ENCODE results near the gene SLIT3. TPM values are rescaled to one million over a fixed set of nuclear protein-coding genes. Genes with fewer than 3 reads are reported as not detected.

SLIT3 gene
- total RNA-seq, 1 donor from 2014 or later: 5.0 TPM

GRCh38 chr5:168962306-168962705, 338.6 kb downstream of the SLIT3 start:
- Histone ChIP-seq H3K4me3 (ENCODE audit: low read depth, low read length) (no peak overlapping the region), H3K36me3 (ENCODE audit: control insufficient read depth, insufficient read depth, low read length) (no peaks in the 10 kb centered on the region), H3K27me3 (ENCODE audit: control insufficient read depth, insufficient read depth, low read length) (peaks cover 2% of the 10 kb centered on the region)
- no peak for DNase-seq (ENCODE audit: low read depth)
- TF ChIP-seq CTCF (IDR thresholded peaks at IDR 0.05; ENCODE audit: insufficient read depth, low read length, poor library complexity, severe bottlenecking): no peak

GRCh38 chr5:168961681-168962080, 339.3 kb downstream of the SLIT3 start:
- Histone ChIP-seq H3K36me3 (ENCODE audit: control insufficient read depth, insufficient read depth, low read length) (no peaks in the 10 kb centered on the region), H3K27me3 (ENCODE audit: control insufficient read depth, insufficient read depth, low read length) (peaks cover 2% of the 10 kb centered on the region), H3K4me3 (ENCODE audit: low read depth, low read length) (no peak overlapping the region)
- no peak for DNase-seq (ENCODE audit: low read depth)
- TF ChIP-seq CTCF (IDR thresholded peaks at IDR 0.05; ENCODE audit: insufficient read depth, low read length, poor library complexity, severe bottlenecking): no peak

GRCh38 chr5:168960497-168960896, 340.4 kb downstream of the SLIT3 start:
- no peak overlapping the region for H3K4me3 ChIP-seq (ENCODE audit: low read depth, low read length)
- H3K36me3 ChIP-seq (ENCODE audit: control insufficient read depth, insufficient read depth, low read length): no peaks in the 10 kb centered on the region
- no peak for TF ChIP-seq CTCF (IDR thresholded peaks at IDR 0.05; ENCODE audit: insufficient read depth, low read length, poor library complexity, severe bottlenecking)
- DNase-seq (ENCODE audit: low read depth): no peak
- no peaks in the 10 kb centered on the region for H3K27me3 ChIP-seq (ENCODE audit: control insufficient read depth, insufficient read depth, low read length)

- no peak for DNase-seq (ENCODE audit: low read depth)
- Histone ChIP-seq H3K36me3 (ENCODE audit: control insufficient read depth, insufficient read depth, low read length) (no peaks in the 10 kb centered on the region), H3K27me3 (ENCODE audit: control insufficient read depth, insufficient read depth, low read length) (no peaks in the 10 kb centered on the region), H3K4me3 (ENCODE audit: low read depth, low read length) (no peak overlapping the region)
- no peak for TF ChIP-seq CTCF (IDR thresholded peaks at IDR 0.05; ENCODE audit: insufficient read depth, low read length, poor library complexity, severe bottlenecking)
Observed at GRCh38 chr5:168953351-168953750, 347.6 kb downstream of the SLIT3 start.

GRCh38 chr5:168952196-168952595, 348.7 kb downstream of the SLIT3 start:
- Histone ChIP-seq H3K36me3 (ENCODE audit: control insufficient read depth, insufficient read depth, low read length) (no peaks in the 10 kb centered on the region), H3K27me3 (ENCODE audit: control insufficient read depth, insufficient read depth, low read length) (no peaks in the 10 kb centered on the region), H3K4me3 (ENCODE audit: low read depth, low read length) (no peak overlapping the region)
- no peak for TF ChIP-seq CTCF (IDR thresholded peaks at IDR 0.05; ENCODE audit: insufficient read depth, low read length, poor library complexity, severe bottlenecking)
- no peak for DNase-seq (ENCODE audit: low read depth)

- H3K27me3 ChIP-seq (ENCODE audit: control insufficient read depth, insufficient read depth, low read length): no peaks in the 10 kb centered on the region
- no peak overlapping the region for H3K4me3 ChIP-seq (ENCODE audit: low read depth, low read length)
- TF ChIP-seq CTCF (IDR thresholded peaks at IDR 0.05; ENCODE audit: insufficient read depth, low read length, poor library complexity, severe bottlenecking): no peak
- no peaks in the 10 kb centered on the region for H3K36me3 ChIP-seq (ENCODE audit: control insufficient read depth, insufficient read depth, low read length)
- no peak for DNase-seq (ENCODE audit: low read depth)
Observed at GRCh38 chr5:168951769-168952168, 349.2 kb downstream of the SLIT3 start.
